Natural killer cell (primary cell): ENCODE results near the gene TEAD1. TPM values are rescaled to one million over a fixed set of nuclear protein-coding genes. Genes with fewer than 3 reads are reported as not detected.

Experiments used
- ATAC-seq, 3 donors: fragments of 150-1000 bp in 2 of 3; fragments of 200-7000 bp in 1 of 3; cut with Tn5 transposase; 1 replicate in 1 of 3; 2 replicates in 2 of 3; pipeline ENCODE4 v1.10.0; 2021; ENCODE audit warnings: mild to moderate bottlenecking in 2 of 3, moderate library complexity in 2 of 3
- DNase-seq, 2 donors: peaks; one replicate each; pipeline versions ENCODE4 v3.0.0 to v3.0.0-alpha.2; 2013 to 2021; ENCODE audit warnings: mixed read lengths in 1 of 2
- H3K27ac ChIP-seq: one replicate; pipeline ENCODE4 v1.5.1; 2013; ENCODE audit warnings: mild to moderate bottlenecking, low read length
- H3K27me3 ChIP-seq: one replicate; pipeline ENCODE4 v1.6.1; 2013; ENCODE audit warnings: low read length; ENCODE audit not compliant: control insufficient read depth, insufficient read depth
- H3K36me3 ChIP-seq: one replicate; pipeline ENCODE4 v1.6.1; 2013; ENCODE audit warnings: low read length; ENCODE audit not compliant: control insufficient read depth, insufficient read depth
- H3K4me1 ChIP-seq: one replicate; pipeline ENCODE4 v1.6.1; 2013; ENCODE audit warnings: low read length; ENCODE audit not compliant: control insufficient read depth, insufficient read depth
- H3K4me3 ChIP-seq: one replicate; pipeline ENCODE4 v1.5.1; 2013; ENCODE audit warnings: low read length
- H3K9me3 ChIP-seq: one replicate; pipeline ENCODE4 v1.6.1; 2013; ENCODE audit warnings: low read length; ENCODE audit not compliant: control insufficient read depth, insufficient read depth
- H3K27ac Mint-ChIP-seq, 2 donors: one replicate each; pipeline ENCODE4 v1.8.0; 2022; ENCODE audit warnings: mild to moderate bottlenecking in 2 of 2, mixed read lengths in 2 of 2, moderate library complexity in 1 of 2
- H3K27me3 Mint-ChIP-seq, 2 donors: one replicate each; pipeline ENCODE4 v1.8.0; 2022; ENCODE audit warnings: low read depth in 2 of 2, mixed read lengths in 2 of 2
- H3K36me3 Mint-ChIP-seq: one replicate; pipeline ENCODE4 v1.8.0; 2022; ENCODE audit warnings: mixed read lengths
- H3K4me1 Mint-ChIP-seq, 2 donors: one replicate each; pipeline ENCODE4 v1.8.0; 2022; ENCODE audit warnings: mixed read lengths in 2 of 2
- H3K4me3 Mint-ChIP-seq: one replicate; pipeline ENCODE4 v1.8.0; 2022; ENCODE audit warnings: mild to moderate bottlenecking, moderate library complexity, mixed read lengths
- H3K9me3 Mint-ChIP-seq, 2 donors: one replicate each; pipeline ENCODE4 v1.8.0; 2022; ENCODE audit warnings: mixed read lengths in 2 of 2
- WGBS: methylation state at CpG from one replicate; pipeline ENCODE4 v1.1.7; 2013; ENCODE audit warnings: missing lambda C conversion rate; ENCODE audit not compliant: insufficient coverage; 5-methylcytosine and 5-hydroxymethylcytosine counted together
- intact Hi-C: fragments of 100-400 bp; cut with micrococcal nuclease; formaldehyde crosslinking; loops from one replicate; pipeline ENCODE4 v1.14.2; 2022
- total RNA-seq, 4 donors: library from RNA; stranded (reverse); fragments of 120-200 nt in 1 of 4; gene quantifications; one replicate each; pipeline versions ENCODE4 v1.2.3 to v1.2.4, GENCODE V29; 2013 to 2022
- TF ChIP-seq, protein P1 (sequence below): fragments of 200-600 bp; IDR thresholded peaks from one replicate; pipeline ENCODE4 v1.8.0; 2022; ENCODE audit warnings: antibody characterized with exemption

TEAD1 gene
- total RNA-seq, 3 donors from 2014 or later (not counting 1 experiment from before 2014, with no cell fraction given), result not detected

DNA sequence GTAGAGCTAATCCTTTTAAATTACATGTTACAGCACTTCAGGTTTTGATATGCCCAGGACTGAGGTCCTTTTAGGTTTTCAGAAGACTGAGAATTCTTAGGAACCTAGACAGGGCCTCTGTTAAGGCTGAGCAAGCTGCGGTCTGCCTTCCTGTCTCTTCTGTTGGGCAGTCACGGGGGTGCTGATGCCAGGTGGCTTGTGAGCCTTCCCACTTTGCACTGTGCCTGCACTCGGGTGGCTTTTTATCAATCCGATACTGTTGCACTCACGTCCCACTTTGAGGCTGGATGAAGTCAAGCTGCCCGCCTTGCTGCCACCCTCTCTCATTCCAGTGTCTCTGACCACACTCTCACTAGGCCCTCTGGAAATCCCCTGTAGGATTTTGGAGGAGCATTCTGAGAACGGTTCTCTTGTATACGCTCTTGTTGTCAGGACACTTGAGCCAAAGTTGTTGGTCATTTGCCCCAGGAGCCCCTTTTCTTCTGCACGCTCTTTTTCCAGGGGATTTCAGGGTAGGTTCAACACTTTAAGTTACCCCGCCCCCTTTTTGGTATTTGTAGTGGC is 141.8 kb downstream of the TEAD1 start:
- H3K27me3 Mint-ChIP-seq, result peaks cover 20 to 33% of the 10 kb centered on the region in 2 donors
- no peaks in the 10 kb centered on the region for H3K36me3 Mint-ChIP-seq
- no peak for ATAC-seq
- H3K27ac Mint-ChIP-seq, result no peak overlapping the region
- Histone ChIP-seq H3K4me1 (no peaks in the 10 kb centered on the region), H3K36me3 (no peaks in the 10 kb centered on the region), H3K27ac (no peak overlapping the region), H3K4me3 (no peak overlapping the region), H3K9me3 (no peaks in the 10 kb centered on the region), H3K27me3 (no peaks in the 10 kb centered on the region)
- no peaks in the 10 kb centered on the region for H3K9me3 Mint-ChIP-seq
- intact Hi-C loops, result no loop called here
- no peaks in the 10 kb centered on the region for H3K4me1 Mint-ChIP-seq
- 85% methylated on average over 10 of the region's 10 CpGs for WGBS
- no peak for DNase-seq
- TF ChIP-seq, protein P1, sequence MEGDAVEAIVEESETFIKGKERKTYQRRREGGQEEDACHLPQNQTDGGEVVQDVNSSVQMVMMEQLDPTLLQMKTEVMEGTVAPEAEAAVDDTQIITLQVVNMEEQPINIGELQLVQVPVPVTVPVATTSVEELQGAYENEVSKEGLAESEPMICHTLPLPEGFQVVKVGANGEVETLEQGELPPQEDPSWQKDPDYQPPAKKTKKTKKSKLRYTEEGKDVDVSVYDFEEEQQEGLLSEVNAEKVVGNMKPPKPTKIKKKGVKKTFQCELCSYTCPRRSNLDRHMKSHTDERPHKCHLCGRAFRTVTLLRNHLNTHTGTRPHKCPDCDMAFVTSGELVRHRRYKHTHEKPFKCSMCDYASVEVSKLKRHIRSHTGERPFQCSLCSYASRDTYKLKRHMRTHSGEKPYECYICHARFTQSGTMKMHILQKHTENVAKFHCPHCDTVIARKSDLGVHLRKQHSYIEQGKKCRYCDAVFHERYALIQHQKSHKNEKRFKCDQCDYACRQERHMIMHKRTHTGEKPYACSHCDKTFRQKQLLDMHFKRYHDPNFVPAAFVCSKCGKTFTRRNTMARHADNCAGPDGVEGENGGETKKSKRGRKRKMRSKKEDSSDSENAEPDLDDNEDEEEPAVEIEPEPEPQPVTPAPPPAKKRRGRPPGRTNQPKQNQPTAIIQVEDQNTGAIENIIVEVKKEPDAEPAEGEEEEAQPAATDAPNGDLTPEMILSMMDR, result no peak
- H3K4me3 Mint-ChIP-seq, result no peak overlapping the region

DNA sequence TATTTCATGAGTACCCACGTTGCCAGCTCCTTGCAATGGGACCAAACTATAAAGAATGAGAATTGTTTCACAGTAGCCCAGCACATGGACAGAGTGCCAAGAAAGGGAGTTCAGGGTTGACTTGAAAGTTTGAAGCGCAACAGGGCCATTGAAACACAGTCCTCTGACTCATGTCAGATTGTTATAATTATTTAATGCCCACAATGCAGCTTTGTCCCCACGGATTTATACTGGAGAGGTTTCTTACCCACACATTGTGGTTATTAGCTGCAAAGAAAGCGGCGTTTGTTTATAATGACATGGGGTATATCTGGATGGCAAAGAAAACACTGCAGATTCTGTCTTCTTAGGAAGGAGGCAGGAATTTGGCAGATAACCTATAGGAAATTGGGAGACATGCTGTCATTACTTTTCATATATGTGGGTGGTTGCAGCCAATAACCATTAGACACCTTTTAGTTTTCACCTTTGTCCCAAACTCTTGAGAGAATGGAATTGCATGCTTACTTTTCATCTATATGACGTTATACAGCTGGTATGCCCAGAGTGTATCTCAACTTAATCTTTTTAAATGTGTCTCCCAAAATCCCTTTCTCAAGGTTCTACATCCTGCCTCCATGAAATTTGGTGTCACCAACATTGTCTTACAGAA is 143.6 kb downstream of the TEAD1 start:
- Histone ChIP-seq H3K36me3 (no peaks in the 10 kb centered on the region), H3K4me3 (no peak overlapping the region), H3K4me1 (no peaks in the 10 kb centered on the region), H3K27me3 (no peaks in the 10 kb centered on the region), H3K27ac (no peak overlapping the region), H3K9me3 (no peaks in the 10 kb centered on the region)
- H3K4me1 Mint-ChIP-seq, result no peaks in the 10 kb centered on the region
- intact Hi-C loops, result no loop called here
- ATAC-seq (no peak), DNase-seq (no peak)
- H3K27me3 Mint-ChIP-seq, result peaks cover 17 to 38% of the 10 kb centered on the region in 2 donors
- no peaks in the 10 kb centered on the region for H3K9me3 Mint-ChIP-seq
- no peaks in the 10 kb centered on the region for H3K36me3 Mint-ChIP-seq
- no peak overlapping the region for H3K27ac Mint-ChIP-seq
- TF ChIP-seq, protein P1, result no peak
- no peak overlapping the region for H3K4me3 Mint-ChIP-seq
- WGBS, result 90% methylated on average over 5 of the region's 6 CpGs

DNA sequence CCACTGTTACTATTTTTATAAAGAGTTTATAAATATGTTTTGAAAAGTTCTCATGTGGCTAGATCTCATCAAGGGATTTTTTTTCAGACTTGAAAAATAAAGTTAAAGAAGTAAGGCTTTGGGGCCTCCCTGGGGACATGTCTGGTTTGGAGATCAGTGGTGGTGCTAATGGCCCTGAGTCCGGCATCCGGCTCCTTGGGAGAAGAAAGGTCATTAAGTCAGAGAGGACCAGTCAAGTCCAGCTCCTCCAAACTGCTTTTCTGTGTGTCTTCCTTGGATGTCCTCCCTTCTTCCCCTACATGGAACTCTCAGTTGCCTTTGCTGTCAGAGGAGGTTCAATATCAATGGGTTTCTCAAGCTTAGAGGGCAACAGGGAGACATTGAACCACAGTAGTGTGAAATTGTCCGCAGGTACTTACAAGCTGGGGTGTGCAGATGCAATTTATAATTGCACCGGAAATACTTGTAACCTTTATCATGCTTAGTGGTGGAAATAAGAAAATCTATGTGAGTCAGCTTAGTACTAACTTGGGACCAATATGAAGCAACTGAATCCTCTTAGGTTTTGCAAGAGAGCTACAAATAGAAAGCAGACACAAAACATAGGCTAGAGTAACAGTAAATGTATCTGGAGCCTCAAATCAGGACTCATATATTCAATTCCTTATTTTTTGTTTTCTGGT is 144.3 kb downstream of the TEAD1 start:
- Histone ChIP-seq H3K27ac (no peak overlapping the region), H3K27me3 (no peaks in the 10 kb centered on the region), H3K4me1 (no peaks in the 10 kb centered on the region), H3K4me3 (no peak overlapping the region), H3K36me3 (no peaks in the 10 kb centered on the region), H3K9me3 (no peaks in the 10 kb centered on the region)
- Mint-ChIP-seq H3K4me1 (no peaks in the 10 kb centered on the region), H3K9me3 (no peaks in the 10 kb centered on the region), H3K4me3 (no peak overlapping the region), H3K36me3 (no peaks in the 10 kb centered on the region), H3K27ac (no peak overlapping the region), H3K27me3 (peaks cover 16 to 38% of the 10 kb centered on the region in 2 donors)
- WGBS, result 93% methylated on average over 4 of the region's 4 CpGs
- TF ChIP-seq, protein P1, result no peak
- DNase-seq, result no peak
- no peak for ATAC-seq
- intact Hi-C loops, result no loop called here
